Measurements from ENCODE around the gene TRAPPC3L. TPM values are rescaled to one million over a fixed set of nuclear protein-coding genes. Genes with fewer than 3 reads are reported as not detected.

Gene TRAPPC3L
- total RNA-seq, 1 experiment from 2014 or later = not detected

GRCh38 chr6:116575227-116575626, 29.7 kb upstream of the TRAPPC3L start:
- BruUV-seq (replicated peaks) = no TSS peak
- Mint-ChIP-seq H3K9me3 (ENCODE audit: low read depth, unreplicated experiment) (no peaks in the 10 kb centered on the region), H3K27me3 (ENCODE audit: unreplicated experiment) (no peaks in the 10 kb centered on the region), H3K36me3 (ENCODE audit: insufficient read depth, unreplicated experiment) (peaks cover 26% of the 10 kb centered on the region), H3K4me1 (ENCODE audit: low read depth, unreplicated experiment) (no peaks in the 10 kb centered on the region), H3K4me3 (ENCODE audit: low read depth, unreplicated experiment) (no peak overlapping the region), H3K27ac (ENCODE audit: unreplicated experiment) (no peak overlapping the region)
- CTCF ChIA-PET = no interaction called here
- no peak for DNase-seq
- no peak for TF ChIP-seq CTCF (IDR thresholded peaks at IDR 0.05; ENCODE audit: unreplicated experiment)
- intact Hi-C loops (cut with micrococcal nuclease; ENCODE audit: unreplicated experiment) = no loop called here

GRCh38 chr6:116572162-116572561, 26.7 kb upstream of the TRAPPC3L start:
- CTCF ChIA-PET = interaction anchor here (1.0 to 2.1 kb wide), 3 partner anchors 9 to 303 kb away, joined by 3 to 21 read pairs (median 4); partner anchors contain the start of gene CALHM5
- no peak for TF ChIP-seq CTCF (IDR thresholded peaks at IDR 0.05; ENCODE audit: unreplicated experiment)
- intact Hi-C loops (cut with micrococcal nuclease; ENCODE audit: unreplicated experiment) = no loop called here
- Mint-ChIP-seq H3K9me3 (ENCODE audit: low read depth, unreplicated experiment) (no peaks in the 10 kb centered on the region), H3K36me3 (ENCODE audit: insufficient read depth, unreplicated experiment) (peaks cover 26% of the 10 kb centered on the region), H3K27ac (ENCODE audit: unreplicated experiment) (peak overlapping the region; percentile 96), H3K4me1 (ENCODE audit: low read depth, unreplicated experiment) (no peaks in the 10 kb centered on the region), H3K27me3 (ENCODE audit: unreplicated experiment) (peaks cover 5% of the 10 kb centered on the region), H3K4me3 (ENCODE audit: low read depth, unreplicated experiment) (peak overlapping the region; percentile 99)
- DNase-seq = no peak
- no TSS peak for BruUV-seq (replicated peaks)

GRCh38 chr6:116571683-116572000, 26.2 kb upstream of the TRAPPC3L start:
- CTCF ChIA-PET = interaction anchor here (1.0 to 2.1 kb wide), 4 partner anchors 9 to 303 kb away, joined by 4 to 21 read pairs (median 4); partner anchors contain the start of gene CALHM5
- TF ChIP-seq CTCF (IDR thresholded peaks at IDR 0.05; ENCODE audit: unreplicated experiment) = no peak
- peaks cover 26% of the 10 kb centered on the region for H3K36me3 Mint-ChIP-seq (ENCODE audit: insufficient read depth, unreplicated experiment)
- peak overlapping the region; percentile 96 for H3K27ac Mint-ChIP-seq (ENCODE audit: unreplicated experiment)
- BruUV-seq (replicated peaks) = no TSS peak
- no peaks in the 10 kb centered on the region for H3K4me1 Mint-ChIP-seq (ENCODE audit: low read depth, unreplicated experiment)
- H3K9me3 Mint-ChIP-seq (ENCODE audit: low read depth, unreplicated experiment) = no peaks in the 10 kb centered on the region
- peak overlapping the region; percentile 99 for H3K4me3 Mint-ChIP-seq (ENCODE audit: low read depth, unreplicated experiment)
- DNase-seq = no peak
- intact Hi-C loops (cut with micrococcal nuclease; ENCODE audit: unreplicated experiment) = no loop called here
- peaks cover 10% of the 10 kb centered on the region for H3K27me3 Mint-ChIP-seq (ENCODE audit: unreplicated experiment)

DNA sequence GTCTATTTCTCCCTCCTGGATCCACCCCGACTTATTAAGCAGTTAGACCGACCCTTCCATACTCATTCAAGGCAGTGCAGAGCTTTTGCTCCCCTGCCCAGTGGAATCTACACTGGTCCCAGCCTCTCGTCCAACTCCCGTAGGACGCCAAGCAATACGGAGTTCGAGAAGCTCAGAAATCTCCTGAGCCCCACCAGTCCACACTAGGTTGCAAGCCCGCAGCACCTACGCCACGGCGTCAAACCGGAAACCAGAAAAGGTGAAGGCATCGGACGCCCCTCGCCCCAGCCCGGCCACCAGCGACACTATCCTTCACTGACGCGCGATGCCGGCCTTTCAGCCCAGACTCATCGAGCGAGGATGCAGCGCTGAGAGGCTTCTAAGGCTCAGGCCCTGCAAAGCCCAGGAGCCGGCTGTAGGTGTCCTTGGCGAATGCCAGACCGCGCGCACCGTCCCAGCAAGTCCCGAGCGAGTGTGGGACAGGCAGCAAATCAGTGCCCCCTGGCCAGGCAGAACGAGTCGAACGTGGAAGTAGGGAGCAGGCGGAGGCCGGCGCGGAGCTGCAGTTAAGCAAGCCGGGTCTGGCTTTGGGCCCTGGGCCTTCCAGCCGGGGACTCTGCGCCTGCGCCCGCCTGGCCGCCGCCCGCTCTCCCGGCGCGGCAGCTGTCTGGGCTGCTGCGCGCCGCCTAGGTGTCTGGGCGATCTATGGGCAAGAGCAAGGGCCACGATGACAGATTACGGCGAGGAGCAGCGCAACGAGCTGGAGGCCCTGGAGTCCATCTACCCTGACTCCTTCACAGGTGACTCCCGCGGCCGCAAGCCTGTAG, 25.6 kb upstream of the TRAPPC3L start, which contains the start of gene RWDD1:
Gene RWDD1, plus strand, starts transcription at position 649 of the 827 bp plus-strand sequence. Its CDS starts 79 bp downstream, at position 728.
- CTCF ChIA-PET = interaction anchor here (1.0 to 2.1 kb wide), 5 partner anchors 8 to 302 kb away, joined by 4 to 21 read pairs (median 4); partner anchors contain the start of gene CALHM5
- Mint-ChIP-seq H3K4me1 (ENCODE audit: low read depth, unreplicated experiment) (no peaks in the 10 kb centered on the region), H3K27ac (ENCODE audit: unreplicated experiment) (peak within 1 kb of the TSS; percentile 96), H3K9me3 (ENCODE audit: low read depth, unreplicated experiment) (no peaks in the 10 kb centered on the region), H3K27me3 (ENCODE audit: unreplicated experiment) (peaks cover 16% of the 10 kb centered on the region), H3K4me3 (ENCODE audit: low read depth, unreplicated experiment) (peak within 1 kb of the TSS; percentile 99), H3K36me3 (ENCODE audit: insufficient read depth, unreplicated experiment) (peaks cover 26% of the 10 kb centered on the region)
- TF ChIP-seq CTCF (IDR thresholded peaks at IDR 0.05; ENCODE audit: unreplicated experiment) = no peak
- intact Hi-C loops (cut with micrococcal nuclease; ENCODE audit: unreplicated experiment) = no loop called here
- DNase-seq = peak; percentile 99
- TSS peak; percentile 93 for BruUV-seq (replicated peaks)

Data from Calu3 (cell line).